Epithelial cell of prostate (primary cell): ENCODE data around the gene CFAP54.
"Not testable (repeated sequence)": the region's sequence is repeated elsewhere in the genome, so short reads cannot be mapped to it uniquely, and the experiment has no call there.

ENCODE experiments used
- DNase-seq: peaks from one replicate; pipeline ENCODE4 v3.0.0-alpha.2; 2011; ENCODE audit warnings: low read depth, low spot score
- H3K27ac ChIP-seq: fragments of 450-650 bp; 2 replicates; pipeline ENCODE4 v1.5.1; 2017; ENCODE audit warnings: mild to moderate bottlenecking

The CFAP54 gene

DNA sequence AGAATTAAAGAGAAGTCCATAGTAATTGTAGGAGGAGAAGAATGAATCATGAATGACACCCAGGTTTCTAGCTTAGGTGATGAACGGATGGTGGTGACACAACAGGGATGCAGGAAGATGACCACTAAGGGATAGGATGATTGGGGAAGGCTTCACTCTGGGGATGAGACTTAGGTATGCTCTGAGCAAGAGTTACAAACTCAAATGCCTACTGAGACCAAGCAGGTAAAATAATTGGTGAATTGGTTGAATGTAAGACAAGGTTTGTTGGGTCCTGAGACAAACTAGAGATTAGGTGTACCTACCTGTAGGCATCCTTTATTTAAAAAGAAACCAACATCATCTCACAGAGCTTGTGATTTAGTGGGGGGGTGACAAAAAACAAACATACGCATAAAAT lies 116.3 kb downstream of the CFAP54 start:
- no peak for DNase-seq
- no peak overlapping the region for H3K27ac ChIP-seq

DNA sequence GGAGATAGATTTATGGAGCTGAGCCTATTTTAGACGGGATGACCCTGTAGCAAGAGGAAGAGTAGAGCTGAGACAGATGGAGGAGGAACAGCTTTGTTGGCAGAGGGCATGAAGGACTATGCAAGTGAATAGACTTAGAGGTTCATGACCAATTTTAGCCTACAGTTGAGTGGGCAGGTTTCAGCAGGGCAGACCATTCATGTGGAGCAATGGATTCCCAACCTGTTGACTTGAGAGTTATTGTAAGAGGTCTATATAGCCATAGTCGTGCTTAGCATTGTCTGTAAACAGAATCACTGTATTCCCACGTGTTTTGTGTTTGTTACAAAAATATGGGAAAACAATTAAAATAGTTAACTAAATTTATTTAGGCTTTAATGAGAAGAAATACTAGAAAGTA lies 116.8 kb downstream of the CFAP54 start:
- no peak for DNase-seq
- H3K27ac ChIP-seq, result no peak overlapping the region

DNA sequence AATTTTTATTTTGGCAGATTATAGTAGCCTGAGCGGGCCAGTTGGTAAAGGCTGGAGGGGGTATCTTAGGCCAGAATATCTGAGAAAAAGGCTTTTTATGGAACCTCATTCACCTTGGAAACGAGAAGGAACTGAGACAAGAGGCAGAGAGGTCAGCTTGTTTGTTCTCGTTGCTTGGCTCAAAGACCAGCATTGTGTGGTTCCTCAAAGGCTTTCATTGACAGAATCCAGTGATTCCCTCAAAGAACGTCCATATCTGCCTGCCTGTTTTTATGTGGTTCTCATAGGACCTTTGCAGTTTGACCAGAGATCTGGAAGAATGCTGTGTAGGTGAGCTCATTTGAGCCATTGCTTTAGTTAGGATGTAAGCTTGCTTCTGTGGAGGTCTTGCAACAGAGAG lies 117.3 kb downstream of the CFAP54 start:
- H3K27ac ChIP-seq, result no peak overlapping the region
- DNase-seq, result no peak

DNA sequence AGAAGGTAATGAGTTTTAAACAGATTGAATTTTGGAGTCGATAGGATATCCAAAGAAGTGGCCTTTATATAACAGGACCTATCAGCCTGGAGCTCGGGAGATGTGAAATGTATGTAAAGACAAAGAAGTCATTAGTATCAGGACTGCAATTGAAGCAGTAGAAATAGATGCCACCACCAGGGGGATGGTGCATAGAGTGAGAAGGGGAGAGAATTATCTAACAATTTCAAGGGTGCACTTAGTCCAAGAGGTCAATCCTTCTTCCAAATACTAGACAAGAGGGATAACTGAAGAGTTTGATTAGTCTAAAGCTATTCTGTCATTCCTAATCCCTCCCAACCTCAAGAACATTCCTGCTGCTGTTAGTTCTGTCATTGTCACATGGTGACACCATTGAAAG lies 127.8 kb downstream of the CFAP54 start:
- DNase-seq, result no peak
- no peak overlapping the region for H3K27ac ChIP-seq

DNA sequence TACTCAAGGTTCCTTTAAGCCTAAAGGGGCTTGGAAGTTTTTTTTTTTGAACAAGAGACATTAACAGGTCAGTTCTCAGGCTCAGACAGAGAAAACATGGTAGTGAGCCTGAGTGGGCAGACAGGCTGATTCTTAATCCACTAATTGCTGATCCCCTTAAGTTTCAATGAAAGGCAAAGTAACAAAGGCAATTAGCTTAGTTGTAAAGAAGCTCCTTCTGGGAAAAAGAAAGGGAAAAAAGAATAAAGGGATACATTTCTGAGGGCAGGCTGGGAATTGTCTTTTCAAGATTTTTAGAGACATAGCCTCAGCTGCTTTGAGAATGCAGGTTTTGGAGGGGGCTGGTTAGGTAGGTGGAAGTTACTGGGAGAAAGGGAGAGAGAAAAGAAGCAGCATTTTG lies 133.8 kb downstream of the CFAP54 start:
- H3K27ac ChIP-seq, result no peak overlapping the region

DNA sequence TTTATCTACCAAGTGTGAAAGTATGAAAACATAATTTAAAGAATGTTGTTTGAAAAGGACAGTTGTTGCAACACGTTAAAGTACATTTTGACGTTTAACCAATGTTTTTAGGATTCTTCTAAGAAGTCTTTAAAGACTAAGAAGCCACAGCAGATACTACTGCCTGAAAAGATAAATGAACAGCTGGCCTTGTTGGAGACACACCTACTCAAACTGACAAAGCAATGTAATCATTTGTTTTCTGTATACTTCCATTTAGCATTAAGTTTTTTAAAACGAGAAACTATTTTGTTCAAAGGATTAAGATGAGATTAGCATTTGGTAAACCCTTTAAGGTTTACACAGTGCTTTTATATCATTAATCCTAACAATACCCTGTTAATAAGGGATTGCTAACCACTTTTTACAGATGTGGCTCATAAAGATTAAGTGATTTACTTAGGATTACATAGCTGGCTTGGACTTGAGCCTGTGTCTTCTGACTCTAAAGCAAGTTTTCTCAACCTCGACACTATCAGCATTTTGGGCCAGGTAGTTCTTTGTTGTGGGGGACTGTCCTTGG lies 134.4 kb downstream of the CFAP54 start:
- DNase-seq, result no peak
- H3K27ac ChIP-seq, result no peak overlapping the region

More for the DNA sequence above, 133.8 kb downstream of the CFAP54 start:
- DNase-seq, result no peak

DNA sequence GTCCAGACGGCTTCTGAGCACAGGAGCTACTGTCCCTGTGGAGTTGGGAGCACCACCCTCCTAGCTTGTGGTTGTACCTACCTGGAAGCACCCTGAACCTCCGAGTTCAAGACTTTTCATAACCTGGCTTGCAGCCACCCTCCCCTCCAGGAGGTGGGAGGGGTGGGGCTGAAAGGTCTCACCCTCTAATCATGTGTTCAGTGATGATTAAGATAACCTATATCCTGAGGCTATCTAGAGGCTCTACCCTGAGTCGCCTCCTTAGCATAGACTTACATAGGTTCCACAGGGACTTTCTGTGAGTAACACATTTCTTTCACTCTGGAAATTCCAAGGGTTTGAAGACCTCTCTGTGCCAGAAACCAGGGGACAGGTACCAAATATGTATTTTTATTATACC lies 146.5 kb downstream of the CFAP54 start:
- DNase-seq, result no peak
- H3K27ac ChIP-seq, result no peak overlapping the region

DNA sequence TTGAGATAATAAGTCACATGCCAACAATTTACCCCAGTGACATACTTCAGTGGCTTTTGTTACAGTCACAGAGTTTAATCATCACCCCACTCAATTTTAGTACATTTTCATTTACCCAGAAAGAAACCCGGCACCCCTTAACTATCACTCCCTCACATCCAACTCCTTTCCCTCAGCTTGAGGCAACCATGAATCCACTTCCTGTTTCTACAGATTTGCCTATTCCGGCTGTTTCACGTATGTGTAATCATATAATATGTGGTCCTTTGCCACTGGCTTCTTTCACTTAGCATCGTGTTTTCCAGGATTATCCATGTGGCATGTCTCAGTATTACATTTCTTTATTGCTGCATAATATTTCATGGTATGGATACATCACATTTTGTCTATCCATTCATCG lies 147.5 kb downstream of the CFAP54 start:
- DNase-seq, result no peak
- H3K27ac ChIP-seq, result no peak overlapping the region

DNA sequence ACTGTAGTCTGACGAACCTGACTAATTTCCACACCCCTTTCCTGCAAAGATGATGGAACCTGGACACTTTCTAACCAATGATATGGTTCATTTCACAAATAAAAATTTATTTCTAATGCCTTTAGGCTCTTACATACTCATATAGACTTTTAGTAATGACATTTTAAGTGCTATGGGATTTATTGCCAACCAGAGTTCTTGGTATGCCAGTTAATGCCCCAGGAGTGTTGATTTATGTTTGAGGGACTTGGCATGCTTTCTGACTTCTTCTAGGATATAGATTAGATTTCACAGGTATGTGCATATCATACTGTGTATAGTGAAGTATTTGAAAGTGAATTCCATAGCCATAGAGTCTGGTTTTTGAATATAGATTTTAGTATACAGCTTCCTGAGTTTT lies 159.5 kb downstream of the CFAP54 start:
- no peak overlapping the region for H3K27ac ChIP-seq
- DNase-seq, result no peak

DNA sequence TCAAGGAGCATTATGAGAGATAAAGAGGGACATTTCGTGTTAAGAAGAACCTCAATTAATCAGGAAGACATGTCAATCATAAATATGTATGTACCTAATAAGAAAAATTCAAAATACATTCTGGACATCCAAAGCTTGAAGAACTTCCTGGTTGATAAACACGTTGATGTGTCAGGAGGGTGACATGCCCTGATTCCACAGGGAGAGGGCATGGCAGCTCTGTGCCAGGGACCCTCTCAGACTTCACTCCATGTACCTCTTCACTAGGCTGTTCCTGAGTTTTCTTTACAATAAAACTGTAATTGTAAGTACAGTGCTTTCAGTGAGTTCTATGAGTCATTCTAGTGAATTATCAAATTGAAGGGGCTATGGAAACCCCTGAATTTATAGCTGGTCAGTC lies 163.5 kb downstream of the CFAP54 start:
- H3K27ac ChIP-seq, result no peak overlapping the region
- DNase-seq, result no peak

DNA sequence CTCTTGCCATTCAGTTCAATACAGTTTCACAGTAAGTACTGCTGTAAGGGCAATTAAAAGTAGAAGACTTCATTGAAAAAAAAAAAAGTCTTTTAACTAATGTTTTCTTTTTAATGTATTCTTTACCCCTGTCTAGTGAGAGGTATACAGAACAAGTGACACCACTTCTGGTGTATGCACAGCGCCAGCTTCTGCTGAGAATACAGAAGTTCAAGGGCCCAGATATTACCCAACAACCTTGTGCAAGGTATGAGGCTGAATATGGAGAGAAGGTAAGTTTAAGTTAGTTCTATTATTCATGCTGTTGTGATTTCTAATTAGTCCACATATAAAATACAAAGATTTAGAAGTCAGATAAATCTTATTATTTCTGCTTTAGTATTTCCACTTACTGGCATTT lies 168.7 kb downstream of the CFAP54 start:
- H3K27ac ChIP-seq, result no peak overlapping the region
- no peak for DNase-seq

DNA sequence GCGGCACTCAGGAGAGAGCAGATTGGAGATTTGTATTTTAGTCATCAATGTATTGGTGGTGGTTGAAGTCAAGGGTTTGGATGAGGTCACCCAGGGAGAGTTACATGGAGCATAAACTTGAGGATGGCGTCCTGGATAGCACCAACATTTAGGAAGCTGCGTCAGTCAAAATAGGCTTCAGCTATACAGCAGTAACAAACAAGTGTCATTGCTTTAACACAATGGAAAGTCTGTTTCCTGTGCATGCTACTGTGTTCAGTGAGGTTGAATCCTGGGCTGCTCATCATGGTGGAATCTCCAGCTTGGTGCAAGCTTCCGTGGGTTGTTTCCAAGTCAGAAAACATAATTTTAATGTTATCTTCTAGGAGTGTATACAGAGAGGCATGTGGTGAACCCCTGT lies 180.4 kb downstream of the CFAP54 start:
- no peak overlapping the region for H3K27ac ChIP-seq
- DNase-seq, result no peak

DNA sequence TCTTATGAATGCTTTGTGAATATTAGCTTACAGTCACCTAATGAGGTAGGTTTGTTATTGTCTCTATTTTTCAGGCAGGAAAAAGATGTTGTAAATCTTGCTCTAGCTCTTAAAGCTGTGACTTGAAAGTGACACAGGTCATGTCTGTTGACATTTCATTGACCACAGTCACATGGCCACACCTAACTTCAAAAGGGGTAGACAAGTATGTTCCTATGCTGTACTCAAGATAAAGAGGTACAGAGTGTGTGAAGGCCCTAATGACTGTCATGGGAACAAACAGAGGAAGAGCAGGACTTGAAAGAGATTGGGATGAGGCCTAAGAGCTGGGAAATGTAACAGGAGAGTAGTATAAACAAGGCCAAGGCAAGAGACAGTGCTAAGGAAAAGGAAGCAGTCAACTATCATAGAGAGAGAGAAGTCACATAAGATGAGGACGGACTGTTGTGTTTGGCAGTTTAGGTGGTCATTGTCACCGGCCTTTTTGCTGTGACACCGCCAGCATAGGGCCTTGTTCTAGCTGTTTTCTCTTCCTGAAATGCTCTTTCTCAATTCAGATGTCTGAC lies 181.0 kb downstream of the CFAP54 start:
- no peak overlapping the region for H3K27ac ChIP-seq
- no peak for DNase-seq

DNA sequence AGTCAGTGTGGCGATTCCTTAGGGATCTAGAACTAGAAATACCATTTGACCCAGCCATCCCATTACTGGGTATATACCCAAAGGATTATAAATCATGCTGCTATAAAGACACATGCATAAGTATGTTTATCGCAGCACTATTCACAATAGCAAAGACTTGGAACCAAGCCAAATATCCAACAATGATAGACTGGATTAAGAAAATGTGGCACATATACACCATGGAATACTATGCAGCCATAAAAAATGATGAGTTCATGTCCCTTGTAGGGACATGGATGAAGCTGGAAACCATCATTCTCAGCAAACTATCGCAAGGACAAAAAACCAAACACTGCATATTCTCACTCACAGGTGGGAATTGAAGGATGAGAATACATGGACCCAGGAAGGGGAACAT lies 186.1 kb downstream of the CFAP54 start:
- not testable (repeated sequence) for DNase-seq, H3K27ac ChIP-seq

DNA sequence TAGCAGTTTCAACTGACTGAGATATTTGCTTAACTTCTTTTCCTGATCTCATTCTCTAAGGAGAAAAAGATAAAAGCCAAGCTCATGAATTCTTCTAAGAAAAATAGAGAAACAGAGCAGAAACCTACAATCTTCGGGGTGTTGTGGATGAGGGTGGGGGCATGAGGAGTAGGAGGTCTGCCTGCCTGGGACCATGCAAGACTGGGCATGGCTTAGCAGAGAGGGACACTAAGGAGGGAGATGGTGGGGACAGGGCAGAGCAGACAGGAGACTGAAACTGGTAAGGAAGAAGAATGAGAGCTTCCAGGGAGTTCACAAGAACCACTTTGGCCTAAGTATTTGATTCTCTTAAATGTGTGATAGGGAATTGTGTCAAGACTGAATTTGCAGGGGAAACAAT lies 188.0 kb downstream of the CFAP54 start:
- no peak for DNase-seq
- H3K27ac ChIP-seq, result no peak overlapping the region

DNA sequence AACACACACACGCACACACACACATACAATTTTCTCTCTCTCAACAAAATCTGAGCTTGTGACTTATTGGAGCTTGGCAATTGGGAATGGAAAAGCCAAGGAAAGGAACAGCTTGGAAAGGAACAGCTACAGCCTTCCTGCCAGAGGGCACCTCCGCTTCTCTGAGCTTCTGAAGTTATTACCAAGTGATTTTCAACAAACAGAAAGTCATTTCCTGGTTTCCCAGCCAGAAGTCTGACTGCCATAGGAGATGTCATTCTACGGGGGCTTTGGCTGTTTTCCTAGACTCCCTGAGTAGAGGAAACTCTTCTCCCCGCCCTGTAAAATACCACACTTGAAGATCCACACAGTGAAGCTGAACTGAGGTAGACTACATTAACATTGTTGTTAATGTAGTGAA lies 198.3 kb downstream of the CFAP54 start:
- H3K27ac ChIP-seq, result no peak overlapping the region
- DNase-seq, result no peak

DNA sequence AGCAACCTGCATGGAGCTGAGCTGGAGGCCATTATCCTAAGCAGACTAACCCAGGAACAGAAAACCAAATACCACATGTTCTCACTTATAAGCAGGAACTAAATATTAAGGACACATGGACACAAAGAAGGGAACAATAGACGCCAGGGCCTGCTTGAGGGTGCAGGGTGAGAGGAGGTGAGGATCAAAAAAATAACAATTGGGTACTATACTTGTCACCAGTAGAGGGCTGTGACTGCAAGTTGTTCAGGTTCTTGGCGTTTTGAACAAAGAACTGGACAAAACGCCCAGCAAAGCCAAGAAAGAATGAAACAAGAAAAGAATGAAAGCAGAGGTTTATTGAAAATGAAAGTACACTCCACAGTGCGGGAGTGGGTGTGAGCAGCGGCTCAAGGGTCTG lies 209.1 kb downstream of the CFAP54 start:
- H3K27ac ChIP-seq, result no peak overlapping the region
- DNase-seq, result no peak

DNA sequence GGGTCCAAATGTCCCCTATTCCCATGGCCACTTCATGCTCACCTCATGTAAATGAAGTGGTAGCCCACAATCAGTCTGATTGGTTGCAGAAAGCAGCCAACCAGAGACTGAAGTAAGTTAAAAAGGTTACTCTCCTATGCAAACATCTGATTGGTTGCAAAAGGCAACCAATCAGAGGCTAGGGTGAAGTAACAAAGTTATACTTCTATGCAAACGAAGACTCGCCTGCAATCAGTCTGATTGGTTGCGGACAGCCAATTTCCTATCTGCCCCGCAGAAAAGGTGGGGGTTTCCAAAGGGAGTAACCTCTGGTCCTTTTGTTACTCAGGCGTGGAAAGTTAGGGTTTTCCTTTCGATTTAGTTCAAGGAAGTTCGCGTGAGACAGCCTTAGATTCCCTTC lies 209.6 kb downstream of the CFAP54 start:
- no peak for DNase-seq
- H3K27ac ChIP-seq, result no peak overlapping the region

DNA sequence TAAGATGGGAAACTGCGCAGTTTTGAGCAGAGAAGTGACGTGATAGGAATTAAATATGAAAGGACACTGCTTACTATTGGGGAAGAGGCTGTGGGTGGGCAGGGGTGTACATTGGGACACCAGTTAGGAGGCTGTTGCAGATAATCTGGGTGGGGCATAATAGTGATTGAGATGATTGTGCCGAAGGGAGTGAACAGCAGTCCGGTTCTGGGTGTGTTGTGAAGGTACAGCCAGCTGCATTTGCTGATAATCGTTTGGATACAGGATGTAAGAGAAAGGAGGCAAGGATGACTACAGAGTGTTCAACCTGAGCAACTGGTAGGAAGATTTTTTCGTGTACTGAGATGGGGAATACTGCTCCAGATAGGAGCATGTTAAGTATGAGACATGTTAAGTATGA lies 212.5 kb downstream of the CFAP54 start:
- DNase-seq, result no peak
- no peak overlapping the region for H3K27ac ChIP-seq

DNA sequence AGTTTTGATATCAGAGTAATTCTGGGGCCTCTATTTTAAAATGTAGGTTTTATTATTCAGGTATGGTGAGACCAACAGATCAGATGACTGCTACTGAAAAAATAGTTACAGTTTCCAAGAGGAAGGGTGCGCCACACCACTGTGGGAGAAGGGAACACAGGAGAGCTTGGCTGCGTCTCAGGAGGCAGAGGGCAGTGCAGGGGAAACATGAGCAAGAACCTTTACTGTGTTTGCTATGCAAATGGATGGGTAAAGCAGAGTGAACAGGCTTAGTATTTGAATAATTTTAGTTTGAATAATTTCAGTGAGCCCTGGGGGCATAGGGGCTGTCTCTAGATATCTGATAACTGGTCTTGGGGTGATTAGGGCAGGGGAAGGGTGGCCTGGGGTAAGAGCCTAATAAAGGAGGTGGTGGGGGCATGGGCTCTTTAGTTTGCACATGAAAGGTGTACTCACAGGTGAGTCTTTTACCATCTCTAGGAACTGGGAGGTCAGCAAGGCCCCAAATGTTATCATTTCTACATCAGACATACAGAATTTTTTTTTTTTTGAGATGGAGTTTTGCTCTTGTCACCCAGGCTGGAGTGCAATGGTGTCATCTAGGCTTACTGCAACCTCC lies 220.9 kb downstream of the CFAP54 start:
- DNase-seq, result no peak
- no peak overlapping the region for H3K27ac ChIP-seq

DNA sequence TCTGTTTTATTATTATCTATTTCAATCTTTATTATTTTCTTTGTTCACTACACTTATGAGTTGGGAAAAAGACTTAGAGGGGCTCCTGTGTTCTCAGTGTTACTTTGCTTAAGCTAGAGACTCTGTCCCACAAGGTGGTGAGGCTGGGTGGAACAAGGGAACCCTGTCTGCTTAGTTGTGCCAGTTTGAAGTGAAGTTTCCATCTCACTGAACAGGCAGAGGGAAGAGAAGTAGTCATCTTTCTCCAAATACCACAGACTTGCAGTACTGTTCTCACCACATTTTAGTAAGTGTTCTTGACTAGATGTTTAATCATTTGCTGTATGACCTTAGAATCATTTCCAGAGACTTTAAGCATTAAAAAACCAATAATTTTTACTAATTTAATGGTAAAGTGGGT lies 222.0 kb downstream of the CFAP54 start:
- no peak overlapping the region for H3K27ac ChIP-seq
- DNase-seq, result no peak

DNA sequence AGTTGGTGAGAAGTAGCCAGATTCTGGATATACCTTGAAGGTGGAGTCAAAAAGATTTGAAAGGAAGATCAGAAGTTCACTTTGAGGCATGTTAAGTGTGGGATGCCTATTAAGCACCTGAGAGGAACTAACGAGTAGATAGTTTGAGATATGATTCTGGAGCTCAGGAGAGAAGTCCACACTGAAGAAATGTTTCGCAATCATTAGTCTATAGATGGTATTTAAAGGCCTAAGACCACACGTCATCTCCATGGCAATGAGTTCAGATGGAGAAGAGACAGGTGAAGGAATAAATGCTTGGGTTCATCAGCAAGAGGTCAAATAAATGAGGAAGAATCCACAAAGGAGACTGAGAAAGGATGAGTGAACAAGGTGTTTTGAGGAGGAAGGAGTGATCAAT lies 224.8 kb downstream of the CFAP54 start:
- no peak for DNase-seq
- H3K27ac ChIP-seq, result no peak overlapping the region
